ENCODE data around the gene RAP1GAP. TPM values are rescaled to one million over a fixed set of nuclear protein-coding genes. Genes with fewer than 3 reads are reported as not detected.

Gene RAP1GAP
- total and polyA plus RNA-seq, 4 donors = 17.1 to 103 (median 66.7) TPM

DNA sequence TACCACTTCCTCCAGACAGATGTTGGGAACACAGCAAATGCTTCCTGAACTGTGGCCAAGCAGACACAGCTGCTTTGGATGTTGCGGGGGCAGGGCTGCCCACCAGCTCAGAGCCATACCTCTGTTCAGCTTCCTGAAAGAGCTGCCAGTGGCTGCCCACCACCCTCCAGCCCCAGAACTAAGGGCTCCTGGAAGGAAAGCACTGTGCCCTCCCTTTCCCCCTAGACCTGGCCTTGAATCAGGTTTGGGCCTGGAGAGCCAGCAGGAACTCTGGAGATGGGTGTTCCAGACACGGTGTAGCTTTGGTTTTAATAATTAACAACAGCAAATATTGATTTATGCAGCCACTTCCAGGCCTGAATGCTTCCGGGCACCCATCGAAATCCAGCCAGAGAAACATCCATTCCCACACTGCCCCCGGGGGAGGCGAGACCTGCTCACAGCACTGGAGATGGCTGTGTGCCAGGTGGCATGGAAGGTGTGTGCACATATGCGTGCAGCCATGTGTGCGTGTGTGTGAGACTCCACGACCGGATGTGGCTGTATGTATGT, 45.7 kb downstream of the RAP1GAP start:
- H3K4me1 ChIP-seq (ENCODE audit: control insufficient read depth, insufficient read depth, low read length) = peaks cover 69% of the 10 kb centered on the region
- no peak overlapping the region for H3K4me3 ChIP-seq (ENCODE audit: low read depth, low read length)
- DNase-seq (ENCODE audit: low read depth in 4 of 6, low spot score in 6 of 6) = peak in 2 of 6 donors; percentile 57 to 58
- no peaks in the 10 kb centered on the region for H3K27me3 ChIP-seq (ENCODE audit: control insufficient read depth, insufficient read depth, low read length)
- H3K9me3 ChIP-seq (ENCODE audit: control insufficient read depth, insufficient read depth, low read length) = no peaks in the 10 kb centered on the region
- no peak overlapping the region for H3K27ac ChIP-seq (ENCODE audit: low read depth, low read length)
- WGBS (ENCODE audit: insufficient coverage) = 54% methylated on average over 6 of the region's 10 CpGs
- peaks cover 69% of the 10 kb centered on the region for H3K36me3 ChIP-seq (ENCODE audit: control insufficient read depth, insufficient read depth, low read length)

DNA sequence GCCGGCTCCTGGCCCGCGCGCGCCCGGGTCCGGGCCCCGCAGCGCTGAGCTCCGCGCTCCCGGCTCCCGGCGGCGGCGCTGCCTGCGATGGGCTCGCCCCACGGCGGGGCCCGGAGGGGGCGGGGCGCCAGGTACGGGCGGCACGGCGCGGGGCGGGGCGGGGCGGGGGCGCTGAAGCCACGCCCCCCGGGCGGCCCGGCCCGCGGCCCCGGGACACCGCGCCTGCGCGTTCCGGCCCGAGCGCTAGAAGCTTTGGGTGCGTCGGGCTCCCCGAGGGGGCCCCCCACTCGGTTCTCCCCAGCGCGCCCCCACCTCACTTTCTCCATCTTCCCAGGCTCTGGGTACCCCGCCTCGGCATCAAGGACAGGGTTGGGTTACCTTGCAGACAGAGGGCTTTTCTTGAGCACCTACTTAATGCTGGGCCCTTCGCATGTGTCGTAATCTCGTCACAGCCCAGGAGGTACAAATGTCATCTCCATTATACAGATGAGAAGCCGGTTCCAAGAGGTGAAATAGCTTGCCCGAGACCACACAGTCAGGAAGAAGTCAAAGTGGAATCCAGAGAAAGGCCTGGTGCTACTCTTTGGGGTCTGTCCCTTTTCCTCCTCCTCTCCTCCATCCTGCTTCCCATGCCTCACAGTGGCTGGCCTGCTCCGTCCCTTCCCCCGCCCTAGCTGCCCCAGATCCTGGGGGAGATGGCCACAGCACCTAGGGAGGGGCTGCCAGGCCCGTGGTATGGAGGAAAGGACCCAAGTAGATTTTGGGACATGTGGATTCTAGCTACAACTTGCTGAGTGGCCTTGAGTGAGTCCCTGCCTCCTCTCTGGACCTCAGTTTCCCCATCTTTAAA, 46.5 kb downstream of the RAP1GAP start:
- Histone ChIP-seq H3K4me1 (ENCODE audit: control insufficient read depth, insufficient read depth, low read length) (peaks cover 77% of the 10 kb centered on the region), H3K9me3 (ENCODE audit: control insufficient read depth, insufficient read depth, low read length) (no peaks in the 10 kb centered on the region), H3K27ac (ENCODE audit: low read depth, low read length) (no peak overlapping the region), H3K27me3 (ENCODE audit: control insufficient read depth, insufficient read depth, low read length) (no peaks in the 10 kb centered on the region), H3K36me3 (ENCODE audit: control insufficient read depth, insufficient read depth, low read length) (peaks cover 75% of the 10 kb centered on the region), H3K4me3 (ENCODE audit: low read depth, low read length) (no peak overlapping the region)
- WGBS (ENCODE audit: insufficient coverage) = 11% methylated on average over 57 of the region's 62 CpGs
- DNase-seq (ENCODE audit: low read depth in 4 of 6, low spot score in 6 of 6) = peak in 2 of 6 donors; percentile 36 to 38

DNA sequence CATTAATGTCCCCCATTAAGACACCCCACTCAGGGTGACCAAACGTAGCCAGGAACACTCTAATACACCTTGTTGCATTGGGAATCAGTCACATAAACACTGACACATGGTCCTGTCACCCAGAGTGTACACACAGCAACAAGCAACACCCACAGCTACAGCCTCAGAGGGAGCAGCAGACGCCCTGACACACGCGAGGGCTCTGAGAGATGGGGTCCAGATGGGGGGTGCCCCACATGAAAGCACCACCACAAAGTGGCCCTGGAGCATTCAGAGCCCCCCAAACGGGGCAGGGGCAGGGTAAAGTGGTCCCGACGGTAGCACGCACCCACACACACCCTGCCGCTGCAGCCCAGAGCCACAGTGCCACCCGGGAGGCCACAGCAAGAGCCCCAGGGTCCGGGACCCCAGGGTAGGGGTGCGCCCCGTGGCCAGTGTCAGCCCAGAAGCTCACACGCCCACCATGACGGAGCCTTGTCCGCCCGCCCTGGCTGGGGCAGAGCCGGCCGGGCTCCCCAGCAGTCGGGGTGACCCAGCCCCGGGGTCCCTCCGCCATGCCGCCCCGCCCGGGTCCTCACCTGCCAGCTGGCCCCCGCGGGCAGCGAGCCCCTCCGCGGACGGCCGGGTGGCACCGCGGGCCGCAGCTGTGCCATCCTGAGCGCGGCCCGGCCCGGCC, 47.3 kb downstream of the RAP1GAP start:
- Histone ChIP-seq H3K9me3 (ENCODE audit: control insufficient read depth, insufficient read depth, low read length) (no peaks in the 10 kb centered on the region), H3K4me3 (ENCODE audit: low read depth, low read length) (no peak overlapping the region), H3K4me1 (ENCODE audit: control insufficient read depth, insufficient read depth, low read length) (peaks cover 77% of the 10 kb centered on the region), H3K36me3 (ENCODE audit: control insufficient read depth, insufficient read depth, low read length) (peaks cover 77% of the 10 kb centered on the region), H3K27ac (ENCODE audit: low read depth, low read length) (no peak overlapping the region), H3K27me3 (ENCODE audit: control insufficient read depth, insufficient read depth, low read length) (no peaks in the 10 kb centered on the region)
- WGBS (ENCODE audit: insufficient coverage) = 27% methylated on average over 36 of the region's 39 CpGs
- no peak for DNase-seq (ENCODE audit: low read depth in 4 of 6, low spot score in 6 of 6)

DNA sequence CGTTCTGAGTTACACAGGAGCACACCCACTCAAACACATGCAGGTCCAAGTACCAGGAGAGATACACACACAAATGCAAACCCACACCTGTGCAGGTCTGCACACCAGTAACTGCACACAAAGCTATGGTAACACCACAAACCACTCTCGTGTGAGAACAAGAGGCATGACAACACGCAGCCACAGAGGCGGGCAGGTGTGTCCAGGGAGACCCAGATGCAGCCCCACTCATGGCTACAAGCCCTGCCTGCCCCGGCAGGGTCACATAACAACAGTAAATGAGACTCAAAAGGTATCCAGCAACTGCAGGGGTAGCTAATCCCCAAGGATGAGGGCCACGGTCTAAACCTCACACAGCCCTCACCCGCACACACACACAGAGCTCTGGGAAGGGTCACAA, 48.1 kb downstream of the RAP1GAP start:
- no peak overlapping the region for H3K4me3 ChIP-seq (ENCODE audit: low read depth, low read length)
- DNase-seq (ENCODE audit: low read depth in 4 of 6, low spot score in 6 of 6) = no peak
- H3K36me3 ChIP-seq (ENCODE audit: control insufficient read depth, insufficient read depth, low read length) = peaks cover 75% of the 10 kb centered on the region
- 55% methylated on average over 6 of the region's 7 CpGs for WGBS (ENCODE audit: insufficient coverage)
- no peak overlapping the region for H3K27ac ChIP-seq (ENCODE audit: low read depth, low read length)
- H3K9me3 ChIP-seq (ENCODE audit: control insufficient read depth, insufficient read depth, low read length) = no peaks in the 10 kb centered on the region
- no peaks in the 10 kb centered on the region for H3K27me3 ChIP-seq (ENCODE audit: control insufficient read depth, insufficient read depth, low read length)
- H3K4me1 ChIP-seq (ENCODE audit: control insufficient read depth, insufficient read depth, low read length) = peaks cover 75% of the 10 kb centered on the region

DNA sequence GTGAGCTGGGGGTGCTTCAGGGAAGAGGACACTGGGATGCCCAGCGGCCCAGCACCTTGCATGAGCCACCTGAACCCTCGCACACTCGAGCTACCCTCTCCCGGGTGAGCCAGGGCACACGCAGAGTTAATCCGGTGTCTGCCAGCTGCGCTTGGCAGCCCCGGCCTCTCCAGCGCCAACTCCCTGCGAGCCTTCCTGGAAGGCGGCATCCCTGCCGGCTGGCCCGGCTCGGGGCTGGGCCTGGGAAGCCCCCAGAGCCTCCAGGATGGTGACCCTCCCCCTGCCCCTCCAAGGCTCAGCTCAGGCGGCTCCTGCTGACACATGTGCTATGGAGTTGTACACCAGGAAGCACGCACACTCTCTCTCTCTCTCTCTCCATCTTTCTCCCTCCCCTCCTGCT, 48.7 kb downstream of the RAP1GAP start:
- DNase-seq (ENCODE audit: low read depth in 4 of 6, low spot score in 6 of 6) = peak in 4 of 6 donors; percentile 50 to 88 (median 63)

DNA sequence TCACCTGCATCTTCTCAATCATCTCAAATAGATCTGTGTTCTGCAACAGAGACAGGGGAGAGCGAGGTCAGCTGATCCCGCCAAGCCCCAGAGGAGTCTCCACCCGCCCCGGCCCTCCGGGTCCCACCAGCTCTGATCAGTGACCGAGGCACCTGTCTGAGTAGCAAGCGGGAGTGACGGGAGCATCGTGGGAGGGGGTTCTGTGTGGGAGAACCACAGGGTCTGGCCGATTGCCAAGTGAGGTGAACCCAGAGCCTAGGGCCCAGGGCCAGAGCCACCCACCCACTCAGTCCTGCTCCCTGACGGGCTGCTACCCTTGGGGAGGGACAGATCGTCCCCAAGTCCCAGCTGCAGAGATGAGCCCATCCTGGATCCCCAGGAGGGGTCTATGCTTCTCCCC, 49.1 kb downstream of the RAP1GAP start:
- H3K27ac ChIP-seq (ENCODE audit: low read depth, low read length) = peak overlapping the region; percentile 11
- peaks cover 69% of the 10 kb centered on the region for H3K4me1 ChIP-seq (ENCODE audit: control insufficient read depth, insufficient read depth, low read length)

More for the DNA sequence above, 48.7 kb downstream of the RAP1GAP start:
- Histone ChIP-seq H3K9me3 (ENCODE audit: control insufficient read depth, insufficient read depth, low read length) (no peaks in the 10 kb centered on the region), H3K27ac (ENCODE audit: low read depth, low read length) (peak overlapping the region; percentile 11), H3K4me1 (ENCODE audit: control insufficient read depth, insufficient read depth, low read length) (peaks cover 74% of the 10 kb centered on the region), H3K36me3 (ENCODE audit: control insufficient read depth, insufficient read depth, low read length) (peaks cover 75% of the 10 kb centered on the region), H3K27me3 (ENCODE audit: control insufficient read depth, insufficient read depth, low read length) (no peaks in the 10 kb centered on the region), H3K4me3 (ENCODE audit: low read depth, low read length) (no peak overlapping the region)
- 12% methylated on average over 16 of the region's 16 CpGs for WGBS (ENCODE audit: insufficient coverage)

DNA sequence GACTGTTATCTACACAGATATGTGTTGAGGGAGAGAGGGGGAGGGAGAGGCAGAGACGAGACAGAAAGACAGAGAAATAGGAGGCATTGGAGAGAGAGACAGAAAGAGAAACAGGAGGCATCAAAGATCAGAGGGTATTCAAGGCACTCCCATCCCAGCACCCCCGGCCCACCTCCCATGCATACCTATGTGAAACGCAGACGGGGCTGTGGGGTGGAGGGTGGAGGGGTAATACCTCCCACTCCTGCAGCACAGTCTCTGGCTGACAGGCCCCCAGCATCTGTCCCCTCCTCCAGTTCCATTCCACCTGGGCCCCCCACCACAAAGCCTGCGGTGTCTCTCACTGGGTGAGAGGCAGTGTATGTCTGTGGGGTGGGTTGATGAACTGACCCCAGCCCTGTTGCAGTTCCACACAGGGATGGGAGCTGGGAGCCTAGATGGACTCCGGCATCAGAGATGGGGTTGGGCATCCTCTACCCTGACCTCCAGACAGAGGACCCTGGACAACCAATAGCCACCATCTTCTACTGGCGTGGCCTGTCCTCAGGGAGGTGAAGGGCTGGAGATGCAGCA, 49.7 kb downstream of the RAP1GAP start:
- H3K4me1 ChIP-seq (ENCODE audit: control insufficient read depth, insufficient read depth, low read length) = peaks cover 64% of the 10 kb centered on the region
- no peaks in the 10 kb centered on the region for H3K9me3 ChIP-seq (ENCODE audit: control insufficient read depth, insufficient read depth, low read length)
- H3K4me3 ChIP-seq (ENCODE audit: low read depth, low read length) = no peak overlapping the region
- 92% methylated on average over 2 of the region's 7 CpGs for WGBS (ENCODE audit: insufficient coverage)
- H3K27ac ChIP-seq (ENCODE audit: low read depth, low read length) = no peak overlapping the region
- H3K27me3 ChIP-seq (ENCODE audit: control insufficient read depth, insufficient read depth, low read length) = no peaks in the 10 kb centered on the region
- DNase-seq (ENCODE audit: low read depth in 4 of 6, low spot score in 6 of 6) = no peak
- peaks cover 74% of the 10 kb centered on the region for H3K36me3 ChIP-seq (ENCODE audit: control insufficient read depth, insufficient read depth, low read length)

More for the DNA sequence above, 49.1 kb downstream of the RAP1GAP start:
- Histone ChIP-seq H3K36me3 (ENCODE audit: control insufficient read depth, insufficient read depth, low read length) (peaks cover 74% of the 10 kb centered on the region), H3K9me3 (ENCODE audit: control insufficient read depth, insufficient read depth, low read length) (no peaks in the 10 kb centered on the region), H3K27me3 (ENCODE audit: control insufficient read depth, insufficient read depth, low read length) (no peaks in the 10 kb centered on the region), H3K4me3 (ENCODE audit: low read depth, low read length) (no peak overlapping the region)
- WGBS (ENCODE audit: insufficient coverage) = 57% methylated on average over 10 of the region's 12 CpGs
- DNase-seq (ENCODE audit: low read depth in 4 of 6, low spot score in 6 of 6) = peak in 1 of 6 donors; percentile 22

DNA sequence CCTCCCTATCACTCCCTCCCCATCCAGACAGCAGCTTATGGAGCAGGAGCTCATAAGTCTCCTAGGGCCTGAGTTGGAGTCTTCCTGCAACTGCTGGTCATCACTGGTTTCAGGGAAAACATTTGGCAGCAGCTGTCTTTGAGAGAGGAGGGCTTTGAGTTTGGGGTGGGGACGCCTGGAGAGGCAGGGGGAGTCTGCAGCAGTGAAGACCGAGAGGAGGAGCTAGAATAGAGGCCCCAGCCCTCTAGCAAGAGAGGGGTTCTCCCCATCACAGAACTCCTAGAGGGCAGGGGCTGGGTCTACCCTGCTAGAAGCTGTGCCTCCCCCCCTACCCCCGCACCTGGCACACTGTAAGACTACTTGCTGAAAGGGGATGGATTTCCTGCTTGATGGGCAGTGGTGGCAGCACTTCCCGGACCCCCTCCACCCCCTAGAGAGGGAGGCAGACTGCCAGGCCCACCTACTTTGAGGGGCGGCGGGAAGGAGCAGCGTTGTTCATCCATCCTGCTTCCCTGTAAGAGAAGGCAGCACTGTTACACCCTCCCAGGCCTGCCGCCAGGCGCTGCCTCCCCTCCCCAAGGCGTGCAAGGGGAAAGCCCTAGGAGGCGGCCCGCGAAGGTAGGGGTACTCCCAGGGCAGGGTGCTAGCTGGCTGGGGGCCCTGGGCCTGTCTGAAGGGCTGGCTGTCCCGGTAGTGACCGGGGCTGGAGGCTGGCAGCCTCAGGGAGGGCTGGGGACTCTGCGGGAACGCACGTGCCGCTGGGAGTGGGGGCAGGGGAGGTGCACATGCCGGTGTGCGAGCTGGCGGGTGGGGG, 50.4 kb downstream of the RAP1GAP start:
- H3K4me3 ChIP-seq (ENCODE audit: low read depth, low read length) = no peak overlapping the region
- H3K4me1 ChIP-seq (ENCODE audit: control insufficient read depth, insufficient read depth, low read length) = peaks cover 57% of the 10 kb centered on the region
- H3K27ac ChIP-seq (ENCODE audit: low read depth, low read length) = peak overlapping the region; percentile 38
- no peaks in the 10 kb centered on the region for H3K27me3 ChIP-seq (ENCODE audit: control insufficient read depth, insufficient read depth, low read length)
- 22% methylated on average over 17 of the region's 22 CpGs for WGBS (ENCODE audit: insufficient coverage)
- peak in 2 of 6 donors; percentile 63 to 72 for DNase-seq (ENCODE audit: low read depth in 4 of 6, low spot score in 6 of 6)
- no peaks in the 10 kb centered on the region for H3K9me3 ChIP-seq (ENCODE audit: control insufficient read depth, insufficient read depth, low read length)
- peaks cover 74% of the 10 kb centered on the region for H3K36me3 ChIP-seq (ENCODE audit: control insufficient read depth, insufficient read depth, low read length)

DNA sequence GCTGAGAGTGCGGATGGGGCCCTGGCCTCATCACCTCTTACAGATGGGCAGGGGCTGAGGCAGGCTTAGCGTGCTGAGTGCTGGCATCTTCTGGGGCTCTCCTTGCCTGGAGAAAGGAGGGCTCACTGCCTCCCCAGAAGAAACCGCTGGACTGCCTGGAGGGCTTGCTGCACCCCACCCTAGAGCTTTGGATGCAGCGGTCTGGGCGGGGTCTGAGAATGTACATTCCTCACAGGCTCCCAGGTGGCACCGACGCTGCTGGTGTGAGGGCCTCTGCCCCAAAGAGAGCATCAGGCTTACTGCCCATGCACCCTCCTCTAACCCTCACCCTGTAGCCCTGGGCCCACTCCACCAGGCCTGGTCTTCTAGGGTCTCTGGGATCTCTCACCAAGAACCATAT, 51.1 kb downstream of the RAP1GAP start:
- 87% methylated on average over 7 of the region's 7 CpGs for WGBS (ENCODE audit: insufficient coverage)
- peaks cover 50% of the 10 kb centered on the region for H3K4me1 ChIP-seq (ENCODE audit: control insufficient read depth, insufficient read depth, low read length)
- peak overlapping the region; percentile 38 for H3K27ac ChIP-seq (ENCODE audit: low read depth, low read length)
- peaks cover 78% of the 10 kb centered on the region for H3K36me3 ChIP-seq (ENCODE audit: control insufficient read depth, insufficient read depth, low read length)
- no peak for DNase-seq (ENCODE audit: low read depth in 4 of 6, low spot score in 6 of 6)
- H3K27me3 ChIP-seq (ENCODE audit: control insufficient read depth, insufficient read depth, low read length) = no peaks in the 10 kb centered on the region
- H3K9me3 ChIP-seq (ENCODE audit: control insufficient read depth, insufficient read depth, low read length) = no peaks in the 10 kb centered on the region
- H3K4me3 ChIP-seq (ENCODE audit: low read depth, low read length) = no peak overlapping the region
